Fibroblast of peridontal ligament (primary cell): ENCODE data around the gene SDF4.

Experiments used
- DNase-seq: peaks from one replicate; pipeline ENCODE4 v3.0.0-alpha.2; 2010; ENCODE audit errors: extremely low read depth

Gene SDF4, protein sequence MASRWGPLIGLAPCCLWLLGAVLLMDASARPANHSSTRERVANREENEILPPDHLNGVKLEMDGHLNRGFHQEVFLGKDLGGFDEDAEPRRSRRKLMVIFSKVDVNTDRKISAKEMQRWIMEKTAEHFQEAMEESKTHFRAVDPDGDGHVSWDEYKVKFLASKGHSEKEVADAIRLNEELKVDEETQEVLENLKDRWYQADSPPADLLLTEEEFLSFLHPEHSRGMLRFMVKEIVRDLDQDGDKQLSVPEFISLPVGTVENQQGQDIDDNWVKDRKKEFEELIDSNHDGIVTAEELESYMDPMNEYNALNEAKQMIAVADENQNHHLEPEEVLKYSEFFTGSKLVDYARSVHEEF

DNA sequence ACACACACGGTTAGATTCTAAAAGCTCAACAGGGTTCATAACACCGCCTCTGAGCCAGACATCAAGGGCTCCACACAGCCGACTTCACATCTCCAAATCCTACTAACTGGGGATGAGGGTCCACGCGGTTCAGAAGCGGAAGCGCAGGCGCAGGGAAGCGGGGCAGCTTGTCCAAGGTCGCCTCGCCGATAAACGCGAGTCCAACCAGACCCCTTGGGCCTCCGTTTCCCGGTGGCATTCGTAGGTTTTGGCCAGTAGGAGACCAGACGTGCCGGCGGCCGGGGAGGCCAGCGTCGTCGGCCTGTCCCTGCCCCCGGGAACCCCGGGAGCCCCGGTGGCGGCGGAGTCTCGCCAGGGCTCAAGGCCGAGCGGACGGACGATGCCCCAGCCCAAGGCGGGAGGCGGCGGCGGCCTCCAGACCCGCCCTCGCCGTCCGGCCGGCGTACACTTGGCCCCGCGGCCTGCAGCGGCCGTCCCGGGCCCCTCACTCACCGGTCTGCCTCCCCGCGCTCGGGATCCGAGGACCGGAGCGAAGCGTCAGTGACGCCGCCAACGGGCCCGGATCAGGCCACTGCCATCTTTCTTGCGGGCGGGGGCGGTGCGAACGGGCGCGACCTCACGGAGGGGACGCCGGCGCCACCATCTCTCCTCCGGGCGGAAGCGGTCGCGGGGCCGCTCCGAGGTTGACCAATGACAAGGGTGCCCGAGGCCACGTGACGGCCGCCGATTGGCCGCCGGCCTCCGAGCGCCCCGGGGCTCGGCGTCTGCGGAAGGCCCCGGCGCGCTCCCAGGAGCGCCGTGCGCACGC, at the start of gene SDF4:
Gene SDF4 (minus strand): TSS at position 602 of the 808 bp plus-strand sequence. CDS start 3,229 bp downstream, outside the sequence.
- peak; percentile 94 for DNase-seq

DNA sequence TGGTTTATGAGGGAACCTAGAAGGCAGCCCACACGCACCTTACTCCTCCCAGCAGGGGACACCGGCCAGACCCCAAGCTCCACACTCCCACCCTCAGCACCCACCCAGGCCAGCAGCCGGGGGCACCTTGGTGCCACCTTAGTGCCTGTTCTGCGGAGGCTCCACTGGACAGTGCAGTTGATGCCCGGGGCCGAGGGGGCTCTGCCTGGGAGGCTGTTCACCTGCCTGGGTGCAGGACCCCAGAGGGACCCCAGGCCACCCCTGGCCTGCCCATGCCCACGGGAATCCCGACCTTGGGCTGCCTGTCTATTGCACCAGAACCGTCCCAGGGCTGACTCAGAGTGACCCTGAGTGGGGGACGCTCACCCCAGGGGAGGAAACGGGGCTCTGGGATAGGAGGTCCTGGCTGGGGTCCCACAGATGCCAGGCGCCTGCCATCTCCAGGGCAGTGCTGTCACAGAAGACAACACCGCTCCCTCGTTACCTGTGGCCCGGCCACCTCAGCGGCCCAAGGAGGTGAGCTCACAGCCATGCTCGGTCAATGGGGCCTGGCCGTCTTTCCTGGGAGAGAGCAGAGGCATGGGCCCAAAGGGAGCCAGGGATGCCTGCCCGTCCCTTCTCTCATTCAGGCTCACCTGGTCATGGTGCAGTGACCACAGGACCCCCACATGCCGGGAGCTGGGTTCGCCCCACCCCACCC, 49.1 kb upstream of the SDF4 start:
- DNase-seq, result no peak

GRCh38 chr1:1279028-1279427, 47.2 kb upstream of the SDF4 start:
- no peak for DNase-seq

DNA sequence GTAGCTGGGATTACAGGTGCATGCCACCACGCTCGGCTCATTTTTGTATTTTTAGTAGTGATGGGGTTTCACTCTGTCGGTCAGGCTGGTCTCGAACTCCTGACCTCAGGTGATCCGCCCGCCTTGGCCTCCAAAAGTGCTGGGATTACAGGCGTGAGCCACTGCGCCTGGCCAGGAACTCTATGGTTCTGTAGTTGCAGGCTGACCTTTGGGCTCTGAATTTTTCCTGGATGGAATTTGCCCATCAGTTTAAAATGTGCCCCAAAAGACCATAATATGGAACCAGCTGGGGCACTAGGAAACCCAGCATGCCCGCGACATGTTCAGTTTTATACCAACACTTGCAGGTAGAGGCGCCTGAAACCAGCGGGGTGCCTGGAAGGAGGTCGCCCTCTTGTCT, 46.8 kb upstream of the SDF4 start:
- no peak for DNase-seq

- DNase-seq, result peak; percentile 23
Observed at GRCh38 chr1:1275836-1276235, 44.0 kb upstream of the SDF4 start.

- DNase-seq, result no peak
Observed at GRCh38 chr1:1274931-1275431, 43.2 kb upstream of the SDF4 start.

DNA sequence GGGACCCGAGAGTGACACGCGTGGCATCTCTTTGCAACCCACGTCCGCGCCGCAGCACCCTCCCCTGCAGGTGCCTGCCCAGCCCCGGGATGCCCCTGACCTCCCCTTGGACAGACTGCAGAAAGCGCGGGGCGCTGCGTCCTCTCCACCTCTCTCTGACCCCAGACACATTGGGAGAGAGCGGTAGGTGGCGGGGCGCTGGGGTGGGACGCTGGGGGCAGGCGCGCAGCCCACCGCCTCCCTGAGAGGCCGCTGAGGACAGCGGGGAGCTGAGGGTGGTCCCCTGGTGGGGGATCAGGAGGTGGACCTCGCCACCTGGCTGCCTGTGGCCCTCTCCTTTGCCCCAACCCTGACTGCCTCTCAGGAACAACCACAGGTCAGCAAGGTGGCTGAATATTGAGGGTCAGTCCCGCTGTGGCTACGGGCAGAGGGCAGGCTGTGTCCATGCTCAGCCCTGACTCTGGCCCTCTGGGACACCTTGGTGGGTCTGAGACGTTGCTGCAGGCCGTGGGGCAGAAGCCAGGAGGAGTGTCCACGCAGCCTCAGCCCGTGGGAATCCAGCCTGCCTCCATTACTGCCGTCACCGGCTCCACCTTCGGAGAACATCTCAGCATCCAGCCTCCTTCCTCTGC, 42.6 kb upstream of the SDF4 start:
- DNase-seq, result no peak

DNA sequence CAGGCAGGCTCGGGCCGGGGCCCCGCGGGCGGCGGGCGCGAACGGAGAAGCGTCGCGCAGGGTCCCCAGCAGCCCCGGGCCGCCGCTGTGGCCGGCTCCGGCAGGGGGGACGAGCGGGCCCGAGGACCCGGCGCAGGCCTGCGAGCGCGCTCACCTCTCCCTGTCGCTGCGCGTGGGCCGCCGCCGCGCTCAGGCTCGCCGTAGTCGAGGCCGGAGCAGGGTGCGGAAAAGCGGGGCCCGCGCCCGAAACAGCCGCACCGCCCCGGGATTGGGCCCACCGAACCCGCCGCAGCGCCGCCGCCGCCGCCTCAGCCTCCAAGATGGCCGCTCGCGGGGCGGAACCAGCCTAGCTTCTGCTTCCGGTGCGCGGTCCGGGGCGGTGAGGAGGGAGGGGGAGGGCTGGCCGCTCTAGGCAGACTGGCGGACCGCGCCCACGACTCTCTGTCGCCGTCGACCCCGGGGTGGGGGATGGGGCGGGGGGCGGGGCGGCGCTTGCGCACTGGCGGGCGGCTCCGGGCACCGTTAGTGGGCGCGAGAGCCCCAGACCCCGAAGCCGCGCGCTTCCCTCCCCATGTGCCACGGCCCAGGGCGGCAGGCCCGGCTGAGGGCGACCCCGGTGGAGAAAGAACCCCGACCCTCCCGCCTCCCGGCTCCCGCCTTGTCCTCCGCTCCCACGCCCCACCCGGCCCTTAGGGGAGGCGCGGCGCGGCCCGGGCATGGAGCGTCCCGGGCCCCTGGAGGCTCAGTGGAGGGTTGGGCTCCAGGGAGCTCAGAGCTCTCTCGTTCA, 41.9 kb upstream of the SDF4 start, which contains the start of gene UBE2J2:
Gene UBE2J2 (minus strand): TSS at position 343 of the 787 bp plus-strand sequence. CDS start 5,862 bp downstream, outside the sequence.
- DNase-seq, result peak; percentile 84

- DNase-seq, result no peak
Observed at GRCh38 chr1:1273209-1273511, 41.4 kb upstream of the SDF4 start.

- DNase-seq, result no peak
Observed at GRCh38 chr1:1272341-1273208, 40.8 kb upstream of the SDF4 start.

GRCh38 chr1:1270813-1271212, 39.0 kb upstream of the SDF4 start:
- peak; percentile 32 for DNase-seq

- no peak for DNase-seq
Observed at GRCh38 chr1:1268284-1268682, 36.5 kb upstream of the SDF4 start.

DNA sequence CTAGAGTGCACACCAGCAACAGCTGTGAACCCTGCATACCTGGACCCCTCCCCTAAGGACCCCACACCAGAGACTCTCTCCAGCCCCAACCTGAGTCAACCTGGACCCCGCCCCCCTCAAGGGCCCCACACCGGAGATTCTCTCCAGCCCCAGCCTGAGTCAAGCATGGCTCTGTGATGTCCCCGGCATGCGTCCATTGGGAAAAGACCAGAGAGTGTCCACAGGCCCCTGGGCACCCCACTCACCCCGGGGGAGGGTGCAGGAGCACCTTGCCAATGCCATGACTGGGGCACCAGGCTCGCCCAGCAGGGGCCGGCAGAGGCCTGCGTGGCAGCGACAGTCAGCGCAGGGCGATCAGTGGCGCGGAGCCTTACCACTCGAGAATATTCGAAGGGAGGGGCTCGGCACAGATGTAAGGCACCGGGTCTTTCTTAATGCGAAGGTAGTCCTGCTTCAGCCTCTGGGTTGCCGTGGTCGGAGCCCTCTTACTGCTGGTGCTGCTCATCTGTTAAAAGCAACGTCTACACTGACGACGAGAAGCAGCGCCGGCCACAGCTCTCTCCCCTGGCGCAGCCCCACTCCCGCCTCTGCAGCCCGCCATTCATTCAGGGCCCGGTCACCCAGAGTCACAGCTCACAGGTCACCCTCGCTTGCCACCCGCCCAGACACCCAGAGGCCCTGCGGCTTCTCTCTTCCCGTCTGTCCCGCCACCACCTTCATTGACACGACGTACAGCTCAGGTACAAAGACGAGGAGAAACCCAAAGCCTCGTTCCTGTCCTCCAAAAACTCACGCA, 35.9 kb upstream of the SDF4 start:
- no peak for DNase-seq

- DNase-seq, result peak; percentile 97
Observed at GRCh38 chr1:1264868-1265272, 33.1 kb upstream of the SDF4 start.

DNA sequence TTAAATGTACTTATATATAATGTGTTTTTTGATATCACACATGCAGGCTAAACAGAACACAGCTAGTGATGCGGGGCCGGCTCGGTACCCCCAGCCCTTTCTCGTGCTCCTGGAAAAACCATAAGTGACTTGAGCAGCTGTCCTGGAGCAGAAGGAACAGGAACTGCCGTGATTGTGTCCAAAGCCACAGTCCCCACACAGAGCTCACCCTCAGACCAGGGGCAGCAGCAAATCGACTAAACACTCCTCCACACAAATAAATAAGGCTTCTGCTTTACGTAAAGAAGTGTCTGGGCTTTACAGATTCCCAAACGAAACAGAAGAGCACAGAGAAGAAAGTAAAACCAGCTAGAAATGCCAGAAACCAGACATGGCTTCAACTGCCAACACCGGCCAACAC, 32.2 kb upstream of the SDF4 start:
- DNase-seq, result no peak

DNA sequence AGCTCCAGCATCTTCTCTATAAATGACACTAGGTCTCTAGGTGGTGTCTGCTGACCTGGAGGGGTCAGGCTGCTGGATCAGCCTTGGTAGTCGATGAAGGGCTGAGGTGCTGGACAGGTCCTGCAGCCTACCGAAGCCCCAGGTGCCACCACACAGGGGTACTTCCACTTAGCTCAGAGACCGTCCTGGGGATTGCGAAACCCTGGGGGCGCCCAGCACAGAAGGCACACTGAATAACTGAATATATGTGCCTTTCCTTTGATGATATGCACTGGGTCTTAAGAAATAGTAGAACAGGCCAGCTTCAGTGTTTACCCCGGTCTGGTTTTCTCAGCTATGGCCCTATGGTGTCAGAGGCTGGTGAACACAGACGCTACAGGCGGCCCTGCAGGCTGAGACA, 31.0 kb upstream of the SDF4 start:
- DNase-seq, result no peak

DNA sequence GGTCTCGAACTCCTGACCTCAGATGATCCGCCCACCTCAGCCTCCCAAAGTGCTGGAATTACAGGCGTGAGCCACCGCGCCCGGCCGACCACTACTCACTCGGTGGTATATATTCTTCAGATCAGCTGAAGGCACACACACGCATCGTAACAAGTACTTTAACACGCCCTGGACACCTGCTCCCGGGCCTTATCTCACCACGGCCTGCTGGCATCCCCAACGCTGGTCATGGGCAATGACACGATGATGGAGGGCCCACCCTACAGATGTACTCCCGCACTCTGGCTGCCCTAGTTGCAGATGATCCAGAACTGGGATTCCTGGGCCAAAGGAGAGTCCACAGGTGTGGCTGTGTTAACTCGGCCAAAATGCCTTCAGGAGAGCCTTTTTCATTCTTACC, 30.3 kb upstream of the SDF4 start:
- DNase-seq, result no peak

DNA sequence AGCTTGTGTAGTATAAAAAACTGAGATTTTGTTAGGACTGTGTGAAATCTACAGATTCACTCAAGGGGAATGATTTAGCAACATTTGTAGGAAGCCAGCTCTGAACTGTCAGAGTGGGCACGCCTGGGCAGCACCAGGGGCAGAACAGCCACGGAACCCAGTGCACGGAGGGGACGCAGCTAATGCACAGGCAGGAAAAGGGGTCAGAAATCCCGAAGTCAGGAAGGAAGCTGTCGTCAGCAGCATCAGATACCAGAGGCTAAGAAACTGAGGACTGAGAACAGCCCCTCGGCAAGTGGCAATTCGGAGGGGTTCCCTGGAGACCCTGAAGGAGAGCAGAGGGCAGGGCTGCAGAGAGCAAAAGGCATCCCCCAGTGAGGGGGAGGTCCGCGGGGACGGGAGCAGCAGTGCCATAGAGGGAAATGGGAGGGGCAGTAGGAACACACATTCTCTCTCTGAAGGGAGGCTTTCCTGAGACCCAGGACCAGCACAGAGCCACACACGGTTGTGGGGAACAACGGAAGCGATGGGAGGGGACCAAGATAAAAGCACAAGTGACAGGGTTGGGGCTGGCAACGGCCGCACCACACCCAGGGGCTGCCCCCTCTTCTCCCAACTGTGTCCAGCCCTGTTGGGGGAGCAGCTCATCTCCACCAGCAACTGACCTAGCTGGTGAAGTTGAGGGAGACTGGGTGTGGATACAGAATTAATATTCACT, 29.2 kb upstream of the SDF4 start:
- no peak for DNase-seq
